Osteoblast (primary cell): Measurements from ENCODE around the gene STT3B. TPM values are rescaled to one million over a fixed set of nuclear protein-coding genes. Genes with fewer than 3 reads are reported as not detected.

Experiments used
- DNase-seq: peaks from one replicate; pipeline ENCODE4 v3.0.0; 2011; ENCODE audit warnings: low spot score, mixed read lengths; ENCODE audit not compliant: insufficient read length; ENCODE audit errors: missing footprints
- H2AFZ ChIP-seq: 2 replicates; pipeline ENCODE4 v1.6.0; 2011; ENCODE audit warnings: mild to moderate bottlenecking, low read length
- H3K27ac ChIP-seq: 2 replicates; pipeline ENCODE4 v1.5.1; 2011; ENCODE audit warnings: mild to moderate bottlenecking, low read depth, low read length, moderate library complexity
- H3K27me3 ChIP-seq: 2 replicates; pipeline ENCODE4 v1.6.0; 2012; ENCODE audit warnings: mild to moderate bottlenecking, control low read depth, inconsistent platforms, low read length, moderate library complexity; ENCODE audit not compliant: insufficient read depth
- H3K36me3 ChIP-seq: 2 replicates; pipeline ENCODE4 v1.5.1; 2011; ENCODE audit warnings: mild to moderate bottlenecking, low read length, control low read depth, moderate library complexity; ENCODE audit not compliant: insufficient read depth
- H3K4me1 ChIP-seq: 2 replicates; pipeline ENCODE4 v1.5.1; 2011; ENCODE audit warnings: mild to moderate bottlenecking, low read length, control low read depth, moderate library complexity; ENCODE audit not compliant: insufficient read depth
- H3K4me2 ChIP-seq: 2 replicates; pipeline ENCODE4 v1.6.0; 2011; ENCODE audit warnings: mild to moderate bottlenecking, low read length; ENCODE audit not compliant: insufficient read depth
- H3K4me3 ChIP-seq: fragments of 200-600 bp; sonication (generic); 3 replicates; pipeline ENCODE4 v1.5.1; 2012; ENCODE audit warnings: mild to moderate bottlenecking, low read length, inconsistent platforms; ENCODE audit not compliant: insufficient read depth
- H3K79me2 ChIP-seq: 2 replicates; pipeline ENCODE4 v1.6.0; 2012; ENCODE audit warnings: mild to moderate bottlenecking, low read length, control low read depth, inconsistent platforms; ENCODE audit not compliant: insufficient read depth
- H3K9me3 ChIP-seq: 2 replicates; pipeline ENCODE4 v1.5.1; 2011; ENCODE audit warnings: low read depth, low read length, control low read depth
- H4K20me1 ChIP-seq: 2 replicates; pipeline ENCODE4 v1.6.0; 2012; ENCODE audit warnings: mild to moderate bottlenecking, low read length, control low read depth; ENCODE audit not compliant: insufficient read depth
- total RNA-seq: library from RNA; depleted of rRNA; stranded (reverse); fragments of >200 nt; gene quantifications from 2 replicates; pipeline ENCODE4 v1.2.3, GENCODE V29; 2012
- TF ChIP-seq, protein P1 (sequence below): IDR thresholded peaks from 2 replicates; pipeline ENCODE4 v1.5.1; 2011; ENCODE audit warnings: mild to moderate bottlenecking, low read depth, low read length, moderate library complexity; ENCODE audit errors: extremely low read depth

STT3B gene
- total RNA-seq, 1 donor: 216 TPM

- H3K27me3 ChIP-seq: peaks cover 5% of the 10 kb centered on the region
- H3K4me1 ChIP-seq: no peaks in the 10 kb centered on the region
- no peak overlapping the region for H2AFZ ChIP-seq
- TF ChIP-seq, protein P1, sequence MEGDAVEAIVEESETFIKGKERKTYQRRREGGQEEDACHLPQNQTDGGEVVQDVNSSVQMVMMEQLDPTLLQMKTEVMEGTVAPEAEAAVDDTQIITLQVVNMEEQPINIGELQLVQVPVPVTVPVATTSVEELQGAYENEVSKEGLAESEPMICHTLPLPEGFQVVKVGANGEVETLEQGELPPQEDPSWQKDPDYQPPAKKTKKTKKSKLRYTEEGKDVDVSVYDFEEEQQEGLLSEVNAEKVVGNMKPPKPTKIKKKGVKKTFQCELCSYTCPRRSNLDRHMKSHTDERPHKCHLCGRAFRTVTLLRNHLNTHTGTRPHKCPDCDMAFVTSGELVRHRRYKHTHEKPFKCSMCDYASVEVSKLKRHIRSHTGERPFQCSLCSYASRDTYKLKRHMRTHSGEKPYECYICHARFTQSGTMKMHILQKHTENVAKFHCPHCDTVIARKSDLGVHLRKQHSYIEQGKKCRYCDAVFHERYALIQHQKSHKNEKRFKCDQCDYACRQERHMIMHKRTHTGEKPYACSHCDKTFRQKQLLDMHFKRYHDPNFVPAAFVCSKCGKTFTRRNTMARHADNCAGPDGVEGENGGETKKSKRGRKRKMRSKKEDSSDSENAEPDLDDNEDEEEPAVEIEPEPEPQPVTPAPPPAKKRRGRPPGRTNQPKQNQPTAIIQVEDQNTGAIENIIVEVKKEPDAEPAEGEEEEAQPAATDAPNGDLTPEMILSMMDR: no peak
- no peak overlapping the region for H3K4me3 ChIP-seq
- H3K79me2 ChIP-seq: no peaks in the 10 kb centered on the region
- DNase-seq: peak; percentile 23
- H3K36me3 ChIP-seq: no peaks in the 10 kb centered on the region
- no peak overlapping the region for H3K27ac ChIP-seq
- H3K4me2 ChIP-seq: no peak overlapping the region
- H4K20me1 ChIP-seq: peaks cover 2% of the 10 kb centered on the region
- H3K9me3 ChIP-seq: no peaks in the 10 kb centered on the region
Measured at GRCh38 chr3:31488475-31489017, 44.2 kb upstream of the STT3B start.

- no peaks in the 10 kb centered on the region for H3K79me2 ChIP-seq
- no peaks in the 10 kb centered on the region for H4K20me1 ChIP-seq
- no peak for DNase-seq
- H3K4me2 ChIP-seq: no peak overlapping the region
- H3K27ac ChIP-seq: no peak overlapping the region
- TF ChIP-seq, protein P1: no peak
- no peak overlapping the region for H2AFZ ChIP-seq
- no peaks in the 10 kb centered on the region for H3K36me3 ChIP-seq
- no peaks in the 10 kb centered on the region for H3K9me3 ChIP-seq
- H3K4me3 ChIP-seq: no peak overlapping the region
- peaks cover 3% of the 10 kb centered on the region for H3K27me3 ChIP-seq
- H3K4me1 ChIP-seq: no peaks in the 10 kb centered on the region
Measured at GRCh38 chr3:31490502-31490901, 42.2 kb upstream of the STT3B start.

DNA sequence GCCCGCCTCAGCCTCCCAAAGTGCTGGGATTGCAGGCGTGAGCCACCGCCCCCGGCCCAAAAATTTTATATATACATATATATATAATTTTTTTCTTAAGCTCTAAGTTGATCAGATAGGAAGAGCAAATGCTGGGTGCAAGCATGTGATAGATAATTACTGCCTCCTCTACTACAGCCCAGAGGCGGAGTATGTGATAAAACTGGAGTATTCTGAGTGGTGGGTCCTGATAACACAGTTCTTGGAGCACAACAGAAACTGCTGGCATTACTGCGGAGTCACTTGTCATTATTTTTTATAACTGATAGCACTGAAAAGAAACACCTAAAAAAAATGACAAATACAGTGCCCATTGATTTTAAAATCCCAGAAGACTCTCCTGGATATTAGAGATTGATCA is 41.1 kb upstream of the STT3B start:
- Histone ChIP-seq H4K20me1 (no peaks in the 10 kb centered on the region), H3K4me1 (peaks cover 4% of the 10 kb centered on the region), H3K9me3 (no peaks in the 10 kb centered on the region), H3K27me3 (no peaks in the 10 kb centered on the region), H3K79me2 (no peaks in the 10 kb centered on the region), H2AFZ (no peak overlapping the region), H3K4me2 (no peak overlapping the region), H3K36me3 (no peaks in the 10 kb centered on the region), H3K27ac (no peak overlapping the region), H3K4me3 (no peak overlapping the region)
- no peak for DNase-seq
- TF ChIP-seq, protein P1: no peak

DNA sequence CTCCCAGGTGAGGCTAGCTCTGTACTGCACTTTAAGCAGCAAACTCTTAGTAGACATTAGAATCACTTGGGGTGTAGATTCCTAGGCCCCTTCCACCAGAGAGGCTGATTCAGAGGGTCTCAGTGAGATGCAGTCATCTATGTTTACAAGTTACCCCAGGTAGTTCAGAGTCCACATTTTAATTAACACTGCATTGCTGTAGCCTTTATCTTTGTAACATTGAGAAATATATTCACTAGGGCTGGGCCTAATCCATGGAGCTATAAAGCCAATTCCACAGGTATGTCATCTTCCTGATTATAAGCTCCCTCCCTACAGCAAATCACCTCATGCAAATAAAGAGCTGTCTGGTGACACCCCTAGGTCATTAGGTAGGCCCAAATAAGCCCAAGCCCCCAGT is 39.6 kb upstream of the STT3B start:
- Histone ChIP-seq H4K20me1 (no peaks in the 10 kb centered on the region), H3K9me3 (no peaks in the 10 kb centered on the region), H3K79me2 (no peaks in the 10 kb centered on the region), H3K4me1 (peaks cover 4% of the 10 kb centered on the region), H3K36me3 (no peaks in the 10 kb centered on the region), H3K27ac (no peak overlapping the region), H3K27me3 (no peaks in the 10 kb centered on the region), H3K4me2 (no peak overlapping the region), H2AFZ (no peak overlapping the region), H3K4me3 (no peak overlapping the region)
- TF ChIP-seq, protein P1: no peak
- no peak for DNase-seq
